ENCODE data around the gene LHPP. TPM values are rescaled to one million over a fixed set of nuclear protein-coding genes. Genes with fewer than 3 reads are reported as not detected.

Gene LHPP
- total RNA-seq, 1 donor from 2014 or later, result 18.8 TPM

- Mint-ChIP-seq H3K27me3 (ENCODE audit: unreplicated experiment) (no peaks in the 10 kb centered on the region), H3K9me3 (ENCODE audit: unreplicated experiment) (peaks cover 4% of the 10 kb centered on the region), H3K4me3 (ENCODE audit: unreplicated experiment) (no peak overlapping the region), H3K36me3 (ENCODE audit: unreplicated experiment) (peaks cover 2% of the 10 kb centered on the region), H3K27ac (ENCODE audit: unreplicated experiment) (no peak overlapping the region), H3K4me1 (ENCODE audit: unreplicated experiment) (no peaks in the 10 kb centered on the region)
- TF ChIP-seq CTCF (IDR thresholded peaks at IDR 0.05), result no peak
- DNase-seq (ENCODE audit: extremely low spot score, unreplicated experiment), result no peak
These were observed 134.6 kb downstream of the LHPP start for GRCh38 chr10:124596116-124596785.

- H3K27me3 Mint-ChIP-seq (ENCODE audit: unreplicated experiment), result no peaks in the 10 kb centered on the region
- no peak for DNase-seq (ENCODE audit: extremely low spot score, unreplicated experiment)
- no peaks in the 10 kb centered on the region for H3K4me1 Mint-ChIP-seq (ENCODE audit: unreplicated experiment)
- no peaks in the 10 kb centered on the region for H3K36me3 Mint-ChIP-seq (ENCODE audit: unreplicated experiment)
- H3K27ac Mint-ChIP-seq (ENCODE audit: unreplicated experiment), result no peak overlapping the region
- H3K4me3 Mint-ChIP-seq (ENCODE audit: unreplicated experiment), result no peak overlapping the region
- TF ChIP-seq CTCF (IDR thresholded peaks at IDR 0.05), result no peak
- H3K9me3 Mint-ChIP-seq (ENCODE audit: unreplicated experiment), result no peaks in the 10 kb centered on the region
These were observed 135.6 kb downstream of the LHPP start for GRCh38 chr10:124596962-124597845.

DNA sequence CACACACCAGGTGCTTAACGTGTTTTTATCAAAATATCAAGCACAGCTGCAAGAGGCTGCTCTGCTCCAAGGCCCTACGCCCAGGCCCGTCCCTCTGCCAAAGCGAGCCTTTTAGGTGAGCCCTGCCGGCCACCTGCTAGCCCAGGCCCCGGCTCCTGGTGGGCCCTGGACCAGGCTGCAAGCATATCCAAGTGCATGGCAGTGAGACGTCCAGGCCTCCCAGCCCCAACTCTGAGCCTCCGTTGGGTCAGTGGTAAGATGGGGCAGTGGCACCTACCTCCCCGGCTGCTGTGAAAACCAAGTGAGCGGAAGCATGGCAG lies 136.2 kb downstream of the LHPP start:
- no peak for TF ChIP-seq CTCF (IDR thresholded peaks at IDR 0.05)
- Mint-ChIP-seq H3K4me1 (ENCODE audit: unreplicated experiment) (no peaks in the 10 kb centered on the region), H3K9me3 (ENCODE audit: unreplicated experiment) (no peaks in the 10 kb centered on the region), H3K27me3 (ENCODE audit: unreplicated experiment) (no peaks in the 10 kb centered on the region), H3K27ac (ENCODE audit: unreplicated experiment) (no peak overlapping the region), H3K36me3 (ENCODE audit: unreplicated experiment) (no peaks in the 10 kb centered on the region), H3K4me3 (ENCODE audit: unreplicated experiment) (no peak overlapping the region)
- no peak for DNase-seq (ENCODE audit: extremely low spot score, unreplicated experiment)

DNA sequence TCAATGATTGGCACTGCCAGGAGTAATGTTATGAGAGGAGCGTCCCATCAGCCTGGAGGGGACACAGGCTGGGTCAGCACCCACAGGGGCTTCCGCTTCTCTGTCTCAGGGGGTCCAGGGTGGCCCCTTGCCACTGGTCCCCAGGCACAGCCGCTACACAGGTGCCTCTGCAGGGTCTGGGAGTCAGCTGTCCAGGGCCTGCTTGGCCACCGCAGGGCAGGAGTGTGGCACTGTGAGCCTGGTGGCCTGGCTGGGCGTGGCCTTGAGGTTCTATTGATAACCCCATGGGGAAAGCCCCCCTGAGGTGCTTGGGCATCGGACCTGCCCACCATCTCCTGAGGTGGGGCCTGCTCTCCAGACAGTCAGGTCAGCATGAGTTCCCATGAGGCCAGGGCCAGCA lies 136.6 kb downstream of the LHPP start:
- Mint-ChIP-seq H3K4me3 (ENCODE audit: unreplicated experiment) (no peak overlapping the region), H3K27ac (ENCODE audit: unreplicated experiment) (no peak overlapping the region), H3K27me3 (ENCODE audit: unreplicated experiment) (no peaks in the 10 kb centered on the region), H3K36me3 (ENCODE audit: unreplicated experiment) (no peaks in the 10 kb centered on the region), H3K9me3 (ENCODE audit: unreplicated experiment) (no peaks in the 10 kb centered on the region), H3K4me1 (ENCODE audit: unreplicated experiment) (no peaks in the 10 kb centered on the region)
- TF ChIP-seq CTCF (IDR thresholded peaks at IDR 0.05), result no peak
- DNase-seq (ENCODE audit: extremely low spot score, unreplicated experiment), result no peak

Data from osteocyte (in vitro differentiated cells).